Right lobe of liver (tissue), 4 donors: ENCODE results near the gene UNC13B.

Experiments used
- POLR2A ChIP-seq: fragments of 450-650 bp; IDR thresholded peaks from one replicate; pipeline ENCODE4 v1.6.1; 2017; ENCODE audit warnings: antibody characterized with exemption, mild to moderate bottlenecking
- TF ChIP-seq, protein P1 (sequence below), 4 donors: fragments of 200-600 bp in 3 of 4; fragments of 450-650 bp in 1 of 4; IDR thresholded peaks; one replicate each; pipeline versions ENCODE4 v1.5.1 to v1.8.0; 2016 to 2022; ENCODE audit warnings: antibody characterized with exemption in 4 of 4, mild to moderate bottlenecking in 2 of 4
- donor health status: DM: no; HTN: no; CAD: no.
- donor health status: DM: no; HTN: no; CAD: no.
- donor health status: DM: no; HTN: yes; CAD: no.

DNA sequence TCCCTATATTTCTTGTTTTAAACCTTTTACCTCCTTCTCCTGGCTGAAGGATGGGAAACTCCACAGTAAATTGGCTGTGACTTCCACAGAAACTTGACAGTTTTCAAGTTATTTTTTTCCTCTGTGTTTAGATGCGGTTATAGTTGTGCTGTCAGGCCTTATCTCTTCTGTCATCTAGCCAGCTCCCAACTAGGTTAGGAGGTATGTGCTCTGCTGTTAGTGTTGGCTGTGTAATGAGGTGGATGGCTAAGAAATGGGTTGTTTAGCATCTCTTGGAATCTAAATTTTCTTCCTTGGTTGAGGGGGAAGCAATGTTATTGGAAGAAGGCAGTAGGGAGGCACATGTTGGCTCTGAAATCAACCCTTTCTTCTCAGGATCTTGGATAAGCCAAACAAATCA lies 178.2 kb downstream of the UNC13B start:
- TF ChIP-seq, protein P1, sequence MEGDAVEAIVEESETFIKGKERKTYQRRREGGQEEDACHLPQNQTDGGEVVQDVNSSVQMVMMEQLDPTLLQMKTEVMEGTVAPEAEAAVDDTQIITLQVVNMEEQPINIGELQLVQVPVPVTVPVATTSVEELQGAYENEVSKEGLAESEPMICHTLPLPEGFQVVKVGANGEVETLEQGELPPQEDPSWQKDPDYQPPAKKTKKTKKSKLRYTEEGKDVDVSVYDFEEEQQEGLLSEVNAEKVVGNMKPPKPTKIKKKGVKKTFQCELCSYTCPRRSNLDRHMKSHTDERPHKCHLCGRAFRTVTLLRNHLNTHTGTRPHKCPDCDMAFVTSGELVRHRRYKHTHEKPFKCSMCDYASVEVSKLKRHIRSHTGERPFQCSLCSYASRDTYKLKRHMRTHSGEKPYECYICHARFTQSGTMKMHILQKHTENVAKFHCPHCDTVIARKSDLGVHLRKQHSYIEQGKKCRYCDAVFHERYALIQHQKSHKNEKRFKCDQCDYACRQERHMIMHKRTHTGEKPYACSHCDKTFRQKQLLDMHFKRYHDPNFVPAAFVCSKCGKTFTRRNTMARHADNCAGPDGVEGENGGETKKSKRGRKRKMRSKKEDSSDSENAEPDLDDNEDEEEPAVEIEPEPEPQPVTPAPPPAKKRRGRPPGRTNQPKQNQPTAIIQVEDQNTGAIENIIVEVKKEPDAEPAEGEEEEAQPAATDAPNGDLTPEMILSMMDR (IDR thresholded peaks at IDR 0.05) = no peak
- TF ChIP-seq POLR2A = no peak
